Measurements from ENCODE around the gene ZNF254. TPM values are rescaled to one million over a fixed set of nuclear protein-coding genes. Genes with fewer than 3 reads are reported as not detected.

The ZNF254 gene
- total RNA-seq, 2 donors from 2014 or later, result 9.1 to 15.2 TPM

DNA sequence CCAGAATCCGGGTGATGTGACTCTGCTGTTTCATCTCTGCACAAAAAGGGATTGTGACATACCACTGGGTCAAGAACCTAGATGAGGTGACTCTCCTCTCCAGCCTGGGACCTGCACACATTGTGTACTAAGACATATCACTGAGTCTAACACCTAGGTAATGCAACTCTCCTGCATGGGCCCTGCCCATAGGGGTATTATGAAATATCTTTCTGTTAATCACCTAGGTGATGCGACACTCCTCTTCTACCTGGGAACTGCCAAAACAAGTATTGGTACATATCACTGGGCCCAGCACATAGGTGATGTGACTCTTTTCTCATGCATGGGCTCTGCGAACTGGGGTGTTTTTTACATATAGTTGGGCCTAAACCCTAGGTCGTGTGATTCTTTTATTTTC is 35.5 kb upstream of the ZNF254 start:
- Histone ChIP-seq H3K27me3 (no peaks in the 10 kb centered on the region), H3K27ac (no peak overlapping the region), H3K9me3 (no peaks in the 10 kb centered on the region), H3K4me1 (no peaks in the 10 kb centered on the region), H3K36me3 (peaks cover 77% of the 10 kb centered on the region), H3K4me3 (no peak overlapping the region)
- no peak for TF ChIP-seq CTCF (IDR thresholded peaks at IDR 0.05)
- DNase-seq (ENCODE audit: low spot score), result no peak

DNA sequence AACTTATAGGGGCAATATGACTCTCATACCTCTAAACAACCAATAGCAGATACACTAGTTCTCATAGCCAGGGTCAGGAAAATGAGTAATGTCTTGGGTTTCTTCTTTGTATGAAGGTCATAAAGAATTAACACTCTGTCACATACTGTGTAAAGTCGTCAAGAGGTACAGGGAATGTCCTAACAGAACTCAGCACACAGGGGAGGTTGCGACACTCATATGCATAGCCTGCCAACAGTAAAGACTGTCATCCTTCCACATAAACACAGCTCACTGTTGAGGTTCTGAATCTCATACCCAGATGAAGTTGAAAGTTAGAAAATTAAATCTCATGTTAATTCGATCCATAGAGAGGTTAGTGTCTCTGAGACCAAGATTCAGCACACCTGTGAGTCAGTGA is 34.2 kb upstream of the ZNF254 start:
- no peak for TF ChIP-seq CTCF (IDR thresholded peaks at IDR 0.05)
- no peaks in the 10 kb centered on the region for H3K27me3 ChIP-seq
- no peak for DNase-seq (ENCODE audit: low spot score)
- peaks cover 70% of the 10 kb centered on the region for H3K36me3 ChIP-seq
- H3K9me3 ChIP-seq, result no peaks in the 10 kb centered on the region
- no peaks in the 10 kb centered on the region for H3K4me1 ChIP-seq
- no peak overlapping the region for H3K27ac ChIP-seq
- no peak overlapping the region for H3K4me3 ChIP-seq

DNA sequence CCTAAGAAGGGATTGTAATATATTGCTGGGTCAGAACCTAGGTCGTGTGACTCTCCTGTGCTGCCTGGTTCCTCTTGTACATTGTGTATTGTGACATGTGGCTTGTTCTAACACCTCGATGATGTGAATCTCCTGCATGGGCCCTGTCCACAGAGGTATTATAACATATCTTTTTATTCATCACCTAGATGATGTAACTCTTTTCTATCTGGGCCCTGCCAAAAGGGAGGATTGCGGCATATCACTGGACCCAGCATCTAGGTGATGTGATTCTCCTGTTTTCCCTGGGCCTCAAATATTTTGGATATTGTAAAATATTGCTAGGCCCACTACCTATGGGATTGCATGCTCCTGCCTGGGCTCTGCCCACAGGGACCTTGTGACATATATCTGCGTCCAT is 33.4 kb upstream of the ZNF254 start:
- Histone ChIP-seq H3K9me3 (no peaks in the 10 kb centered on the region), H3K27ac (no peak overlapping the region), H3K4me3 (no peak overlapping the region), H3K4me1 (no peaks in the 10 kb centered on the region), H3K27me3 (no peaks in the 10 kb centered on the region), H3K36me3 (peaks cover 71% of the 10 kb centered on the region)
- no peak for TF ChIP-seq CTCF (IDR thresholded peaks at IDR 0.05)
- no peak for DNase-seq (ENCODE audit: low spot score)

- no peak overlapping the region for H3K27ac ChIP-seq
- peaks cover 70% of the 10 kb centered on the region for H3K36me3 ChIP-seq
Measured at GRCh38 chr19:24054044-24054935, 32.7 kb upstream of the ZNF254 start.

DNA sequence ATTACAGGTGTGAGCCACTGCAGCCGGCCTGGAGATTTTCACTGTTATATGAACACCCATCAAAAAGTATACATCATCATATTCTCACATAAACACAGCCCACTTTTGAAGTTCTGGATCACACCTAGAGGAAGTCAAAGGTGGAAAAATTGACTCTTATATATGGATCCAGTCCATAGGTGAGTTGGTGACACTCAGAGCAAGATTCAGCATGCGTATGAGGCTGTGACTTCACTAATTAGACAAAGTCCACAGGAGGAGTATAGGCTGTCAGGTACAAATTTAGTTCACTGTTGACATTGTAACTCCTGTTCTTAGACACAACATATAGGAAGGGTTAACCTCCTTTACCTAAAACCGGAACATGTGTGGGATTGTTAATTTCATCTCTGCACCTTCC is 31.4 kb upstream of the ZNF254 start:
- no peaks in the 10 kb centered on the region for H3K4me1 ChIP-seq
- H3K27ac ChIP-seq, result no peak overlapping the region
- peaks cover 61% of the 10 kb centered on the region for H3K36me3 ChIP-seq
- H3K27me3 ChIP-seq, result no peaks in the 10 kb centered on the region
- H3K4me3 ChIP-seq, result no peak overlapping the region
- DNase-seq (ENCODE audit: low spot score), result no peak
- no peak for TF ChIP-seq CTCF (IDR thresholded peaks at IDR 0.05)
- H3K9me3 ChIP-seq, result no peaks in the 10 kb centered on the region

More at GRCh38 chr19:24054044-24054935, 32.7 kb upstream of the ZNF254 start:
- DNase-seq (ENCODE audit: low spot score), result no peak
- no peaks in the 10 kb centered on the region for H3K4me1 ChIP-seq
- no peaks in the 10 kb centered on the region for H3K9me3 ChIP-seq
- TF ChIP-seq CTCF (IDR thresholded peaks at IDR 0.05), result no peak
- no peak overlapping the region for H3K4me3 ChIP-seq
- no peaks in the 10 kb centered on the region for H3K27me3 ChIP-seq
